ENCODE measurements around the gene ATP8B4. TPM values are rescaled to one million over a fixed set of nuclear protein-coding genes. Genes with fewer than 3 reads are reported as not detected.

ATP8B4 gene
- polyA plus RNA-seq, 1 experiment: 1.0 TPM

DNA sequence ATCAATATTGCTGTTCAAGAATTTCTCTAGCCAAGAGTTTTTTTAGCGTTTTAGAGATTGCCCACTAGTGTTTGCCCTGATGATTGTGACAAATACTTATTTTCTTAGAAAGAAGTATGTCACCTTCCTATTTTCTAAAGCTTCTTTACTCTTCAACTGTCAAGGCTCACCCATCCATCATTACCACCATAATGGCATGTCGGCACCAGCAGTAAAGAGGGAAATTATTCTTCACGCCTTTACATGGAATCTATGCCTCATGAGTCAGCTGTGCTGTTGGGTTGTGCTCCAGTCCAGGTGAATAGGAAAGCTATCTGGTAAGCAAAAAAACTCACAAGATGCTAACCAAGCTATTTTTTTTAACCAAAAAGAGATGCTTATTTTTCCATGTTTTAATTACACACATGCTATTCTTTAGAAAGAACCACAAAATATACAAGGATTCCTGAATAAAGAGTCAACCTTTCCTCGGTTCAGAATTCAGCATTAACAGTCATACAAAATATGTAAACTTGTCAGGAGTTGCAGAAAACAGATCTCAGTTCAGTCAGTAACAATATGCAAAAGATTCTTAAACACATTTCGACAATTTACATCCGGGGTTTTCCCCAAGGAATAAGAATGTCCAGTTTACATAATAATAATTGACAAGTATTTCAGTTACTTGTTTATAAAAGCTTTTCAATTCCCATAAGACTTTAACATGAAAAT, 128.0 kb downstream of the ATP8B4 start:
- TF ChIP-seq, protein P1, sequence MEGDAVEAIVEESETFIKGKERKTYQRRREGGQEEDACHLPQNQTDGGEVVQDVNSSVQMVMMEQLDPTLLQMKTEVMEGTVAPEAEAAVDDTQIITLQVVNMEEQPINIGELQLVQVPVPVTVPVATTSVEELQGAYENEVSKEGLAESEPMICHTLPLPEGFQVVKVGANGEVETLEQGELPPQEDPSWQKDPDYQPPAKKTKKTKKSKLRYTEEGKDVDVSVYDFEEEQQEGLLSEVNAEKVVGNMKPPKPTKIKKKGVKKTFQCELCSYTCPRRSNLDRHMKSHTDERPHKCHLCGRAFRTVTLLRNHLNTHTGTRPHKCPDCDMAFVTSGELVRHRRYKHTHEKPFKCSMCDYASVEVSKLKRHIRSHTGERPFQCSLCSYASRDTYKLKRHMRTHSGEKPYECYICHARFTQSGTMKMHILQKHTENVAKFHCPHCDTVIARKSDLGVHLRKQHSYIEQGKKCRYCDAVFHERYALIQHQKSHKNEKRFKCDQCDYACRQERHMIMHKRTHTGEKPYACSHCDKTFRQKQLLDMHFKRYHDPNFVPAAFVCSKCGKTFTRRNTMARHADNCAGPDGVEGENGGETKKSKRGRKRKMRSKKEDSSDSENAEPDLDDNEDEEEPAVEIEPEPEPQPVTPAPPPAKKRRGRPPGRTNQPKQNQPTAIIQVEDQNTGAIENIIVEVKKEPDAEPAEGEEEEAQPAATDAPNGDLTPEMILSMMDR (IDR thresholded peaks at IDR 0.05; ENCODE audit: low read depth, low read length): no peak
- H3K4me3 ChIP-seq (ENCODE audit: low read depth, low read length): no peak overlapping the region
- no peak overlapping the region for H3K27ac ChIP-seq (ENCODE audit: low read depth, low read length)
- no peaks in the 10 kb centered on the region for H3K27me3 ChIP-seq (ENCODE audit: control insufficient read depth, insufficient read depth, low read length)
- CTCF ChIA-PET: interaction anchor here (1.2 to 3.8 kb wide), 2 partner anchors 12 to 89 kb away, joined by 5 to 17 read pairs; no protein-coding TSS in a partner anchor
- H3K9me3 ChIP-seq (ENCODE audit: control insufficient read depth, insufficient read depth, low read length): no peaks in the 10 kb centered on the region
- POLR2A ChIA-PET: interaction anchor here (0.6 to 1.4 kb wide), 4 partner anchors 12 to 370 kb away, joined by 3 to 9 read pairs (median 4); partner anchors contain the start of genes DTWD1 and FAM227B
- peak; percentile 81 for DNase-seq (ENCODE audit: low read depth, low spot score)

DNA sequence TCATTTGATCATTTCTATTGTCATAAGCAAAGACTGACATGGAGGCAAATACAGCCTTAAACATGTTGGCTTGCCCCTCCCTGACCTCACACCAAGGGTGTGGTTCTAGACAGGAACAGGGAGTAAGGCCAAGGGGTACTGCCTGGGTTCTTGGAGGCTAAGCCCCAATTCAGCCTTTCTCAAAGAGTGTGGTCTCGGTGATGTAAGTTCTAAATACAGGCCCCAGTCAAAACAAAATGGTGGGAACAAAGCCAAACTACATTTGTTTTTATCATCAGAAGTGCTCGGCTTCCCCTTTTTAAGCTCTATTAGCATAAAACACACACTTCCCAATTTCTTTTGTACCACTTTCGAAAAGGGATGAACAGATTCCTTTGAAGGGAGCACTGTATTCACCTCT, 129.5 kb downstream of the ATP8B4 start:
- no peak for DNase-seq (ENCODE audit: low read depth, low spot score)
- POLR2A ChIA-PET: no interaction called here
- no peaks in the 10 kb centered on the region for H3K9me3 ChIP-seq (ENCODE audit: control insufficient read depth, insufficient read depth, low read length)
- TF ChIP-seq, protein P1 (IDR thresholded peaks at IDR 0.05; ENCODE audit: low read depth, low read length): no peak
- H3K27ac ChIP-seq (ENCODE audit: low read depth, low read length): no peak overlapping the region
- H3K4me3 ChIP-seq (ENCODE audit: low read depth, low read length): no peak overlapping the region
- no peaks in the 10 kb centered on the region for H3K27me3 ChIP-seq (ENCODE audit: control insufficient read depth, insufficient read depth, low read length)
- CTCF ChIA-PET: no interaction called here

DNA sequence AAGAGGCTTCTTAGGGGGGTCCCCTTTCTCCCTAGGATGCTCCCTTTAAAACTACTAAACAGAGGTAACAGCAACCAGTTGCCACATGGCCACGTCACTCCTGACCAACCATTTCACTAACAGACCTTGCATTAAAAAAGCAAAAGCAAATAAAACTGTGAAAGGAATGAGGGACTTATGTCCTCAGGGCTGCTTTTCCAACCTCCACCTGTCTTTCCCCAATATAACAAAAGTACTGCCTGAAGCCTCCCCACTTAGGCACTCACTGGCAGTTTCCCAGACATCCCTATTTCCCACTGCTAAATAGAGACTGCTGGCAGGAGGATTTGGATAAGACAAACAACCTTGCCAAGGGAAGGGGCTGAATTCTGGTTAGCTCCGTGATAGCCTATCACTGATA, 130.3 kb downstream of the ATP8B4 start:
- POLR2A ChIA-PET: no interaction called here
- H3K27me3 ChIP-seq (ENCODE audit: control insufficient read depth, insufficient read depth, low read length): no peaks in the 10 kb centered on the region
- no peak overlapping the region for H3K4me3 ChIP-seq (ENCODE audit: low read depth, low read length)
- DNase-seq (ENCODE audit: low read depth, low spot score): no peak
- TF ChIP-seq, protein P1 (IDR thresholded peaks at IDR 0.05; ENCODE audit: low read depth, low read length): no peak
- H3K27ac ChIP-seq (ENCODE audit: low read depth, low read length): no peak overlapping the region
- CTCF ChIA-PET: no interaction called here
- no peaks in the 10 kb centered on the region for H3K9me3 ChIP-seq (ENCODE audit: control insufficient read depth, insufficient read depth, low read length)

DNA sequence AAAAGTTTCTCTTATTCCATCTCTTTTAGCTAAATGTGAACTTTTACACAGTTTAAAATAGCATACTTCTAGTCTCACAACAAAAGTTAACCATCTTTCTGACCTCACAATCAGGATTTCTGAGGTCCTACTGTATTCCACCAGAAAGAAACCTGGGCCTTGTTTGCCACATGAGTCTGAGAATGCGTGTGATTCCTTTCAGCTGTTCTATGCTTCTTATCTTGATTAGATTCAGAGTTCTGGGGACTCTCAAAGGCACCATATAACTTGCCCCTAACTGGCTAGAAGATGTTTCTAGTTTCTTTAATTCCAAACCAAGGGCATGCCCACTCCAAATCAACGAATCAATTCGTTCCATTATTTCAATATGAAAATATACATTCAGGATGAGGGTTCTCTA, 131.1 kb downstream of the ATP8B4 start:
- CTCF ChIA-PET: no interaction called here
- POLR2A ChIA-PET: no interaction called here
- H3K9me3 ChIP-seq (ENCODE audit: control insufficient read depth, insufficient read depth, low read length): no peaks in the 10 kb centered on the region

More for the DNA sequence above, 131.1 kb downstream of the ATP8B4 start:
- Histone ChIP-seq H3K27ac (ENCODE audit: low read depth, low read length) (no peak overlapping the region), H3K4me3 (ENCODE audit: low read depth, low read length) (no peak overlapping the region), H3K27me3 (ENCODE audit: control insufficient read depth, insufficient read depth, low read length) (no peaks in the 10 kb centered on the region)
- no peak for DNase-seq (ENCODE audit: low read depth, low spot score)
- TF ChIP-seq, protein P1 (IDR thresholded peaks at IDR 0.05; ENCODE audit: low read depth, low read length): no peak
